A172 (cell line): ENCODE results near the gene GOLGA3. TPM values are rescaled to one million over a fixed set of nuclear protein-coding genes. Genes with fewer than 3 reads are reported as not detected.
"Not testable (repeated sequence)": the region's sequence is repeated elsewhere in the genome, so short reads cannot be mapped to it uniquely, and the experiment has no call there.

ENCODE experiments used
- DNase-seq: peaks from one replicate; pipeline ENCODE4 v3.0.0-alpha.2; 2015; ENCODE audit warnings: low spot score
- total RNA-seq: library from RNA; depleted of rRNA; stranded (reverse); fragments of >200 nt; shearing (Covaris generic); gene quantifications from 2 replicates; pipeline ENCODE4 v1.2.3, GENCODE V29; 2014

GOLGA3 gene
- total RNA-seq, 1 experiment from 2014 or later = 48.9 TPM

GRCh38 chr12:132842449-132843045 lies 13.9 kb upstream of the GOLGA3 start:
- no peak for DNase-seq

DNA sequence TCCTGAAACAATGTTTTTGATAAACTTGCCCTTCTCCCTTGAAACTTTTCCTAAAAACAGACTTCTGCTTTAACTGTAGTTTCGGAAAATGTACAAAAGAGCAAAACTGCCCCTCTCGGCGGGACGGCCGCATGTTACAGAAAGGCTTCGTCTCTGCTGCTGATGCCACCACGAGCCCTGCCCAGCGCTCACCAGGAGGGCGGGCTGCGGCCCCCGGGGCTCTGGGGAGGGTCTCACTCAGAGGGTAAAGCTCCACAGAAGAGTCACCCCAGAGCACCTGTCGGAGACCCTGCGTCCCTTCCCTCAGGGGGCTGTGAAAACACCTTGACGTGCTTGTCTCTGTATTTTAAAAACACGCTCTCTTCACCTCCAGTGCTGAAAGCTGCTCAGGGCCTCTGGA lies 12.5 kb upstream of the GOLGA3 start:
- DNase-seq = no peak

GRCh38 chr12:132840536-132840935 lies 11.9 kb upstream of the GOLGA3 start:
- DNase-seq = no peak

- no peak for DNase-seq
Observed at GRCh38 chr12:132839558-132840235, 11.0 kb upstream of the GOLGA3 start.

- DNase-seq = no peak
Observed at GRCh38 chr12:132838410-132839080, 9.9 kb upstream of the GOLGA3 start.

DNA sequence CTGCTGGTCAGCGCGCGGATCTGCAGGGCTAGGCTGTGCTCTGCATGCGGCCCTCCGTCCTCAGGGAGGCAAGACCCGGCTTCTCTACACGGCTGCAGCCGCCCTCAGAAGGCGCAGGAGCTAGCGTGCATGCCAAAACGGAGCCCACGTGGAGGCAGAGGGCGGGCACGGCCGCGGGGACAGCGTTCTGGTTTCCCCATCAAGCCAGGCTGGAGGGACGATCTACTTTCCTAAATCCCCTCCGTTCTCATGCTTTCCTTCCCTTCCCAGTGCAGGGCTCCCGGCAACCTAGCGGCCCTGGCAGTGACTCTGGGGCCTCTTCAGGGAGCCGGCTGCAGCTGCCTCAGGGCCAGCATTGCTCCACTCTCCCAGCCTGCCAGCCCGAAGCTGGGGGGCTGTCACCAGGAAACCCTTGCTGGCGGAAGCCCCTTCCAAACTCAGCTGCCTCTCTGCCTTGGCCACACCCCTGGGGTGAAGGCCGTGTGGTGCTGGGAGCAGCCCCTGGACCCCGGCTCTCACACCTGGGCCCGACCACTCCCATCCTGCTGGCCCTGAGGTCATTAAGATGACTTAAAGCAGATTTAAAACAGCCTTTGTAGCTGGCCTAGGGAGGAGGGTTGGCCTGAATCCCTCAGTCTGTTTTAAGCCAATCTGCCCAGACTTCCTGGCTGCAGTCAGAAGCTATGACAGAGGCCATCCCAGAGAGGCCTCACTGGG lies 9.2 kb upstream of the GOLGA3 start:
- DNase-seq = no peak

DNA sequence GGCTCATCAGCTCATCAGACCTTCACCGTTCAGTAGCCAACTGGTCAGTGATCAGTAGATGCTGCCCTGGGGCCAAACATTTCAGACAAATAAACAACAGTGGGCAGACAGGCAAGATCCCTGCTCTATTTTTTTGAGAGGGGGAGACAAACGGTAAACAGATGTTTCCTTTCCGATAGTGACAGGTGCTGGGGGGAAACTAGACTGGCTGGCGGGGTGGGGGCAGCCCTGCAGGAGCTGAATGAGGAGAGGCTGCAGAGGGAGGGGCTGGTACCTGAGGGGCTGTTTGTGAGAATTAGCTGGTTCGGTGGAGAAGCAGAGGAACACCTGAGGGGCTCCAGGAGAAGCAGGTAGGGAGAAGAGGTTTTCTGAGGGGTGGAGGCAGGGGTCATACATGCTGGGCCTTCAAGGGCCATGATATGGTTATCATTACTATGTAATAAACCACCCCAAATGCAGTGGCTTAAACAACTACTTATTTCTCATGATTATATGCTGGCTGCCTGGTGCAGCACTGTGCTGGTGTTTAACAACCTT lies 8.2 kb upstream of the GOLGA3 start:
- no peak for DNase-seq

- not testable (repeated sequence) for DNase-seq
Observed at GRCh38 chr12:132836230-132836629, 7.6 kb upstream of the GOLGA3 start.

- DNase-seq = no peak
Observed at GRCh38 chr12:132835076-132836025, 6.7 kb upstream of the GOLGA3 start.

DNA sequence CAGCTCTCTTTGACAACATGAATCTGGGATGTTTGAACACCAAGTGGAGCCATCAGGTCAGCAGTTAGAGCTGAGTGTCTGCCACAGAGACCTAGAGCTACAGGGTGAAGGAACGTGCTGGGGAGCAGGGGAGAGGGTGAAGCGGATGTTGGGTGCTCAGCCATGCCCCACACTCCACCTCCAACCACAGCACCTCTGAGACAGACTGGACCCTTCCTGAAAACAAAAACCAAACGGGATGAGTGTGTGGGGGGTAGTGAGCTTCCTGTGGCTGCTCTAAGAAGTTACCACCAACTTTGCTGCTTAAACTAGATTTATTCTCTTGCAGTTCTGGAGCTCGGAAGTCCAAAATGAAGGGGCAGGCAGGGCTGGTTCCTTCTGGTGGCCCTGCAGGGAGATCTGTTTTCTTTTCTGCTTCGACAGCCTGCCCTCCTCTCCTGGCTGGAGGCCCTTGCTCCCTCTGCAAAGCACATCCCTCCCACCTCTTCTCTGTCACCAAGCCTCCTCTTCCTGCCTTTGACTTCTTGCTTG lies 5.6 kb upstream of the GOLGA3 start:
- no peak for DNase-seq

DNA sequence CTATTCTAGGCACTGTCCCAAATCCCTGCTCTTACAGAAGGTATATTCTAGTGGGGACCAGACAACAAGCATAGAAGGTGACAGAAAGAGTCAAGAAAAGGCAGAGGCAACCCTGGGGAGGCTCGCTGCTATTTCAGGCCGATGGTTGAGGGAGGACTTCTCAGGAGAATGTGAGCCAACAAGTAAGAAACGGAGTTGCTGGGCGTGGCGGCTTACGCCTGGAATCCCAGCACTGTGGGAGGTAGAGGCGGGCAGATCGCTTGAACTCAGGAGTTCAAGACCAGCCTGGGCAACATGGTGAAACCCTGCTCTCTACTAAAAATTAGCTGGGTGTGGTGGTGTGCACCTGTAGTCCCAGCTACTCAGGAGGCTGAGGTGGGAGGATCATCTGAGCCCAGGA lies 4.7 kb upstream of the GOLGA3 start:
- DNase-seq = no peak

DNA sequence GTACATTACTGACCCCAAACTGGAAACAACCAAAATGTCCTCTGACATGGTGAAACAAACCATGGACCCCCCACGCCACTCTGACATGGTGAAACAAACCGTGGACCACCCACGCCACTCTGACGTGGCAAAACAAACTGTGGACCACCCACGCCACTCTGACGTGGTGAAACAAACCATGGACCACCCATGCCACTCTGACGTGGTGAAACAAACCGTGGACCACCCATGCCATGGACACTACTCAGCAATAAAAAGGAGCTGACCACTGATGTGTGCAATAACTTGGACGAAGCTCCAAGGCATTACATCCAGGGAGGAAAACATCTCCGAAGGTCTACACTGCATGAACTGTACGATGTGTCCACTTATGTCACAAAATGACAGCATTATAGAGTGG lies 3.1 kb upstream of the GOLGA3 start:
- no peak for DNase-seq

- DNase-seq = peak; percentile 46
Observed at GRCh38 chr12:132827763-132828703, 636 bp downstream of the GOLGA3 start.

GRCh38 chr12:132825861-132826260 lies 2.8 kb downstream of the GOLGA3 start:
- no peak for DNase-seq

DNA sequence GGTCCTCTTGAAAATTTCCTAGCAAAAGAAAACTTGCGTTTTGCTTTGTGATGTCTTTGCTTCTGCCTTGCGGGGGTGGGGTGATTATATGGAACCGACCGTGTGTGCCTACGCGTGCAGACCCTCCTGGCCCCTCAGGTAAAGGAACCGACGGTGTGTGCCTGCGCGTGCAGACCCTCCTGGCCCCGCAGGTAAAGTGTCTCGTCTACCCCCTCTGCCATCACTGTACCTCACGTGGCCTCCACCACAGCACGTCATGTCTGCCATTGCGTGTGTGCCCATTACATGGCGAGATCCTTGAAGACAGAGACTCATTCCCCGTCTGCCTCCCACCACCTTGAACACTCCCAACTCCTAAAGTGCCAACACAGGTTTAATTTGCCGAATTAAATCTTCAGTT lies 3.6 kb downstream of the GOLGA3 start:
- DNase-seq = no peak

- DNase-seq = no peak
Observed at GRCh38 chr12:132824053-132824452, 4.6 kb downstream of the GOLGA3 start.

DNA sequence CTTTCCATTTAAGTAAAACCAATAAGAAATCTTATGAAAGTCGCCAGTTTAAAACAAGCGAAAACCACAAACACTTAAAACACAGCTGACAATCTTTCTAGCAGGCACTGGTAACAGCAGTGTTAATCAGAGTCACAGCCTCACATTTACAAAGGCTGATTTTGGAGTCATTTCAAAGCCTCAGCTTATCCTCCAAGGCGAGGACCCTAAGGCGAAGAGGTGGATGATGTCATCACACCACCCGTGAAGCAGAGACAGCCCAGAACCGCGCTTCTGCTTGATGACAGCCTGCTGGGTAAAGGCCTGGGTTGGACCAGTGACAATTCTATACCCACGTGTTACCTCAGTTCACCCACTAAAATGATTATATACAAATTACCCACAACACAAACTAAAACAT lies 10.1 kb downstream of the GOLGA3 start:
- no peak for DNase-seq

- no peak for DNase-seq
Observed at GRCh38 chr12:132814232-132814631, 14.4 kb downstream of the GOLGA3 start.

GRCh38 chr12:132813443-132813842 lies 15.2 kb downstream of the GOLGA3 start:
- no peak for DNase-seq
